Gastrocnemius medialis (tissue), 4 donors: ENCODE results near the gene MSRB3. TPM values are rescaled to one million over a fixed set of nuclear protein-coding genes. Genes with fewer than 3 reads are reported as not detected.
"Not testable (repeated sequence)": the region's sequence is repeated elsewhere in the genome, so short reads cannot be mapped to it uniquely, and the experiment has no call there.

Experiments
- ATAC-seq, 2 donors: fragments of 150-250 bp; one replicate each; pipeline ENCODE4 v1.9.1; 2016
- DNase-seq, 2 donors: peaks; one replicate each; pipeline ENCODE4 v3.0.0-alpha.2; 2019
- H3K27ac ChIP-seq, 4 donors: fragments of 200-600 bp; sonication (generic); 1 replicate in 1 of 4; 2 replicates in 3 of 4; pipeline ENCODE4 v1.5.1; 2016 to 2018; ENCODE audit warnings: mild to moderate bottlenecking in 2 of 4, moderate library complexity in 1 of 4
- H3K27me3 ChIP-seq, 3 donors: fragments of 200-600 bp; sonication (generic) in 2 of 3; 1 replicate in 1 of 3; 2 replicates in 2 of 3; pipeline versions ENCODE4 v1.5.1 to v1.6.0; 2016 to 2019; ENCODE audit warnings: mild to moderate bottlenecking in 1 of 3, moderate library complexity in 1 of 3
- H3K36me3 ChIP-seq, 2 donors: fragments of 200-600 bp; sonication (generic) in 1 of 2; one replicate each; pipeline ENCODE4 v1.5.1; 2017 to 2018
- H3K4me1 ChIP-seq, 2 donors: fragments of 200-600 bp; sonication (generic) in 1 of 2; one replicate each; pipeline ENCODE4 v1.5.1; 2016 to 2017; ENCODE audit warnings: mild to moderate bottlenecking in 2 of 2
- H3K4me3 ChIP-seq, 4 donors: fragments of 200-600 bp; sonication (generic) in 3 of 4; 1 replicate in 1 of 4; 2 replicates in 3 of 4; pipeline ENCODE4 v1.5.1; 2016 to 2019; ENCODE audit warnings: mild to moderate bottlenecking in 2 of 4
- H3K9me3 ChIP-seq, 3 donors: fragments of 200-600 bp; sonication (generic) in 2 of 3; 1 replicate in 1 of 3; 2 replicates in 2 of 3; pipeline ENCODE4 v1.5.1; 2016 to 2019
- POLR2A ChIP-seq, 2 donors: fragments of 450-650 bp; IDR thresholded peaks; one replicate each; pipeline ENCODE4 v1.6.1; 2017; ENCODE audit warnings: antibody characterized with exemption in 2 of 2, mild to moderate bottlenecking in 2 of 2, moderate library complexity in 2 of 2
- in situ Hi-C, 4 donors: fragments of 200-750 bp; cut with MboI; loops; one replicate each; pipeline versions ENCODE4 v1.15.0 to v1.8.0; 2017; ENCODE audit warnings: low sequenced_read_pairs in 4 of 4
- intact Hi-C: fragments of 100-400 bp; cut with DNase I; formaldehyde crosslinking; loops from one replicate; pipeline ENCODE4 v1.15.1; 2023; ENCODE audit warnings: low total_unique reads
- total RNA-seq, 4 donors: library from RNA; depleted of rRNA; stranded (reverse); fragments of >200 nt; gene quantifications; one replicate each; pipeline versions ENCODE4 v1.1.0 to v1.2.3, GENCODE V29; 2016
- TF ChIP-seq, protein P1 (sequence below), 5 experiments: fragments of 450-650 bp in 3 of 5; fragments of 200-600 bp in 2 of 5; sonication (generic) in 2 of 5; IDR thresholded peaks in 4 of 5; conservative IDR thresholded peaks in 1 of 5; 1 replicate in 4 of 5; 2 replicates in 1 of 5; pipeline ENCODE4 v1.5.1; 2016 to 2019; ENCODE audit warnings: antibody characterized with exemption in 5 of 5, mild to moderate bottlenecking in 3 of 5, moderate library complexity in 3 of 5

The MSRB3 gene
- total RNA-seq, 4 donors from 2014 or later, result 29.0 to 59.0 (median 47.3) TPM

GRCh38 chr12:65444996-65445395 lies 166.5 kb downstream of the MSRB3 start:
- Histone ChIP-seq H3K9me3 (no peaks in the 10 kb centered on the region), H3K4me1 (no peaks in the 10 kb centered on the region), H3K36me3 (no peaks in the 10 kb centered on the region), H3K4me3 (no peak overlapping the region), H3K27me3 (no peaks in the 10 kb centered on the region), H3K27ac (no peak overlapping the region)
- no peak for ATAC-seq
- in situ Hi-C loops, result no loop called here
- intact Hi-C loops, result no loop called here
- no peak for DNase-seq
- TF ChIP-seq, protein P1, sequence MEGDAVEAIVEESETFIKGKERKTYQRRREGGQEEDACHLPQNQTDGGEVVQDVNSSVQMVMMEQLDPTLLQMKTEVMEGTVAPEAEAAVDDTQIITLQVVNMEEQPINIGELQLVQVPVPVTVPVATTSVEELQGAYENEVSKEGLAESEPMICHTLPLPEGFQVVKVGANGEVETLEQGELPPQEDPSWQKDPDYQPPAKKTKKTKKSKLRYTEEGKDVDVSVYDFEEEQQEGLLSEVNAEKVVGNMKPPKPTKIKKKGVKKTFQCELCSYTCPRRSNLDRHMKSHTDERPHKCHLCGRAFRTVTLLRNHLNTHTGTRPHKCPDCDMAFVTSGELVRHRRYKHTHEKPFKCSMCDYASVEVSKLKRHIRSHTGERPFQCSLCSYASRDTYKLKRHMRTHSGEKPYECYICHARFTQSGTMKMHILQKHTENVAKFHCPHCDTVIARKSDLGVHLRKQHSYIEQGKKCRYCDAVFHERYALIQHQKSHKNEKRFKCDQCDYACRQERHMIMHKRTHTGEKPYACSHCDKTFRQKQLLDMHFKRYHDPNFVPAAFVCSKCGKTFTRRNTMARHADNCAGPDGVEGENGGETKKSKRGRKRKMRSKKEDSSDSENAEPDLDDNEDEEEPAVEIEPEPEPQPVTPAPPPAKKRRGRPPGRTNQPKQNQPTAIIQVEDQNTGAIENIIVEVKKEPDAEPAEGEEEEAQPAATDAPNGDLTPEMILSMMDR (IDR thresholded peaks at IDR 0.05 in 4 of 5, conservative IDR thresholded peaks at IDR 0.05 in 1 of 5), result no peak
- TF ChIP-seq POLR2A (IDR thresholded peaks at IDR 0.05), result no peak

DNA sequence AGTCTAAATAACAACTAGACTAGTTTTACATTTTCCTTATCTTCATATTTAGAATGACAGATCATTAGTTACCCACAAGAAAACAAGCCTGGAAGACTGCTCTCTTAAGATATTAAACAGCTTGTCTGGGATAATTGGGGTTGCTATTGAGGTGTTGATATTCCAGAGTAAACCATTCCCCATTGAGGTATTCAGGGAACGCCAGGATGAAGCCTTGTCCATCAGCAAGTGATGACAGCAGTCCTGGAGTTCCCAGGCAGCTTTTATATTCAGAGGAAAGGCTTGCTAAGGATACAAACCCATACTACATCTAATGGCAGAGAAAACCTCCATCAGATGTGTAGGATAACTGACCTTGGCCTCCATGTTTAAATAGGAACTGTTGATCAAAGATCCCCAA lies 168.4 kb downstream of the MSRB3 start:
- in situ Hi-C loops, result no loop called here
- no peaks in the 10 kb centered on the region for H3K9me3 ChIP-seq
- H3K27me3 ChIP-seq, result no peaks in the 10 kb centered on the region
- no peak for DNase-seq
- TF ChIP-seq POLR2A (IDR thresholded peaks at IDR 0.05), result no peak
- TF ChIP-seq, protein P1 (IDR thresholded peaks at IDR 0.05 in 4 of 5, conservative IDR thresholded peaks at IDR 0.05 in 1 of 5), result no peak
- no peaks in the 10 kb centered on the region for H3K4me1 ChIP-seq
- no peak overlapping the region for H3K4me3 ChIP-seq
- intact Hi-C loops, result no loop called here
- H3K27ac ChIP-seq, result no peak overlapping the region
- no peaks in the 10 kb centered on the region for H3K36me3 ChIP-seq
- ATAC-seq, result no peak

DNA sequence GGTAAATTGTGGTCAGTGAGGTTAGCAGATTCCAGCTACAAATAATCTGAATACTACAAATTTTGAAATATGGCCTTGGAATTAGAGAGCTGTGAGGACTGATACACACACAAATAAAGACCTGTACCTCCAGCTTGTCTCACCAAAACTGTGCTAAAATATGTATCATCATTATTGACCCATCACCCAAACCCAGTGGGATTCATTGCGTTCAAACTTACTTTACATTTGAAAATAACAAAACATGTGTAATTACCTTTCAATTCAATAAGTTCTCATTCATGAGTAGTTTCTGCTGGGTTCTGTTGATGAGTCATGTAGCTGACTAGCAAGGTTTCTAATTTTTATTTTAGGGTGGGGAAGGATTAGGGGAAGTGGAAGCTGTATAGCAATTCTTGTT lies 170.9 kb downstream of the MSRB3 start:
- in situ Hi-C loops, result no loop called here
- ATAC-seq (no peak), DNase-seq (no peak)
- Histone ChIP-seq H3K36me3 (peaks cover 0 to 12% of the 10 kb centered on the region in 2 donors), H3K4me3 (no peak overlapping the region), H3K27ac (no peak overlapping the region), H3K4me1 (no peaks in the 10 kb centered on the region), H3K9me3 (no peaks in the 10 kb centered on the region), H3K27me3 (no peaks in the 10 kb centered on the region)
- TF ChIP-seq POLR2A (IDR thresholded peaks at IDR 0.05), result no peak
- TF ChIP-seq, protein P1 (IDR thresholded peaks at IDR 0.05 in 4 of 5, conservative IDR thresholded peaks at IDR 0.05 in 1 of 5), result no peak
- intact Hi-C loops, result no loop called here

- intact Hi-C loops, result no loop called here
- no peaks in the 10 kb centered on the region for H3K9me3 ChIP-seq
- H3K27me3 ChIP-seq, result no peaks in the 10 kb centered on the region
- H3K27ac ChIP-seq, result no peak overlapping the region
- no peaks in the 10 kb centered on the region for H3K4me1 ChIP-seq
- in situ Hi-C loops, result no loop called here
- ATAC-seq, result no peak
- DNase-seq, result no peak
- H3K4me3 ChIP-seq, result no peak overlapping the region
- H3K36me3 ChIP-seq, result peaks cover 0 to 15% of the 10 kb centered on the region in 2 donors
- TF ChIP-seq, protein P1 (IDR thresholded peaks at IDR 0.05 in 4 of 5, conservative IDR thresholded peaks at IDR 0.05 in 1 of 5), result no peak
- no peak for TF ChIP-seq POLR2A (IDR thresholded peaks at IDR 0.05)
Measured at GRCh38 chr12:65450625-65451024, 172.1 kb downstream of the MSRB3 start.

- in situ Hi-C loops, result no loop called here
- intact Hi-C loops, result no loop called here
- no peak for TF ChIP-seq POLR2A (IDR thresholded peaks at IDR 0.05)
- TF ChIP-seq, protein P1 (IDR thresholded peaks at IDR 0.05 in 4 of 5, conservative IDR thresholded peaks at IDR 0.05 in 1 of 5), result no peak
- H3K9me3 ChIP-seq, result no peaks in the 10 kb centered on the region
- no peak overlapping the region for H3K27ac ChIP-seq
- no peak for DNase-seq
- no peak overlapping the region for H3K4me3 ChIP-seq
- ATAC-seq, result no peak
- H3K4me1 ChIP-seq, result no peaks in the 10 kb centered on the region
- no peaks in the 10 kb centered on the region for H3K27me3 ChIP-seq
- H3K36me3 ChIP-seq, result peaks cover 0 to 22% of the 10 kb centered on the region in 2 donors
Measured at GRCh38 chr12:65454115-65454787, 175.8 kb downstream of the MSRB3 start.

GRCh38 chr12:65457341-65457740 lies 178.9 kb downstream of the MSRB3 start:
- H3K9me3 ChIP-seq, ATAC-seq, H3K27me3 ChIP-seq, in situ Hi-C loops, DNase-seq, H3K4me3 ChIP-seq, H3K4me1 ChIP-seq, intact Hi-C loops, H3K27ac ChIP-seq: not testable (repeated sequence)
- H3K36me3 ChIP-seq, result peaks cover 0 to 22% of the 10 kb centered on the region in 2 donors
